GM19372 (cell line): ENCODE measurements around the gene RTRAF.

Experiments used
- ATAC-seq: cut with Tn5 transposase; IDR thresholded peaks from one replicate; pipeline ENCODE4 v1.9.1; 2021; ENCODE audit warnings: mild to moderate bottlenecking, low read depth, moderate library complexity; ENCODE audit not compliant: unreplicated experiment

Gene RTRAF

GRCh38 chr14:52020161-52020714 lies 30.9 kb downstream of the RTRAF start:
- ATAC-seq, result no peak

- no peak for ATAC-seq
Observed at GRCh38 chr14:52020866-52021717, 31.7 kb downstream of the RTRAF start.

GRCh38 chr14:52021957-52022600 lies 32.7 kb downstream of the RTRAF start:
- peak; percentile 62 for ATAC-seq

GRCh38 chr14:52023518-52023917 lies 34.2 kb downstream of the RTRAF start:
- ATAC-seq, result no peak

GRCh38 chr14:52025310-52025709 lies 36.0 kb downstream of the RTRAF start:
- ATAC-seq, result no peak

GRCh38 chr14:52026017-52026660 lies 36.8 kb downstream of the RTRAF start:
- no peak for ATAC-seq

GRCh38 chr14:52026901-52027300 lies 37.6 kb downstream of the RTRAF start:
- ATAC-seq, result no peak

- no peak for ATAC-seq
Observed at GRCh38 chr14:52029881-52030280, 40.5 kb downstream of the RTRAF start.

GRCh38 chr14:52031781-52032180 lies 42.4 kb downstream of the RTRAF start:
- no peak for ATAC-seq

- ATAC-seq, result no peak
Observed at GRCh38 chr14:52032204-52032801, 43.0 kb downstream of the RTRAF start.

- no peak for ATAC-seq
Observed at GRCh38 chr14:52033101-52033642, 43.8 kb downstream of the RTRAF start.

GRCh38 chr14:52039124-52039815 lies 49.9 kb downstream of the RTRAF start:
- no peak for ATAC-seq

- no peak for ATAC-seq
Observed at GRCh38 chr14:52040598-52040997, 51.3 kb downstream of the RTRAF start.

GRCh38 chr14:52042371-52043289 lies 53.3 kb downstream of the RTRAF start:
- ATAC-seq, result no peak

- ATAC-seq, result no peak
Observed at GRCh38 chr14:52043690-52044089, 54.3 kb downstream of the RTRAF start.

GRCh38 chr14:52044791-52045522 lies 55.6 kb downstream of the RTRAF start:
- no peak for ATAC-seq

GRCh38 chr14:52046376-52046917 lies 57.1 kb downstream of the RTRAF start:
- ATAC-seq, result no peak

- no peak for ATAC-seq
Observed at GRCh38 chr14:52048116-52048515, 58.8 kb downstream of the RTRAF start.
